Uterus (tissue), 2 donors: Measurements from ENCODE around the gene CRHR2.

ENCODE experiments used
- CTCF ChIP-seq, 4 experiments: fragments of 200-600 bp in 2 of 4; fragments of 450-650 bp in 2 of 4; sonication (generic) in 2 of 4; IDR thresholded peaks; one replicate each; pipeline ENCODE4 v1.5.1; 2016 to 2019; ENCODE audit warnings: antibody characterized with exemption in 4 of 4, mild to moderate bottlenecking in 2 of 4, moderate library complexity in 1 of 4
- POLR2A ChIP-seq, 2 donors: fragments of 450-650 bp; IDR thresholded peaks; one replicate each; pipeline ENCODE4 v1.6.1; 2016; ENCODE audit warnings: antibody characterized with exemption in 2 of 2, mild to moderate bottlenecking in 1 of 2, moderate library complexity in 1 of 2

GRCh38 chr7:30692882-30693281 lies 10.6 kb upstream of the CRHR2 start:
- no peak for TF ChIP-seq CTCF (IDR thresholded peaks at IDR 0.05)
- no peak for TF ChIP-seq POLR2A (IDR thresholded peaks at IDR 0.05)
